Activated CD4-positive, alpha-beta T cell treated with anti-CD3 and anti-CD28 coated beads, Interleukin-2, amount 50 U/mL, for 24 hours (primary cell): Measurements from ENCODE around the gene SLC38A9.
"Not testable (repeated sequence)": the region's sequence is repeated elsewhere in the genome, so short reads cannot be mapped to it uniquely, and the experiment has no call there.

Experiments
- DNase-seq, 2 donors: peaks; one replicate each; pipeline ENCODE4 v3.0.0-alpha.2; 2020; ENCODE audit warnings: low read depth in 1 of 2, low spot score in 1 of 2

The SLC38A9 gene

GRCh38 chr5:55706230-55706629 lies 5.9 kb downstream of the SLC38A9 start:
- DNase-seq = no peak

GRCh38 chr5:55702598-55703345 lies 9.4 kb downstream of the SLC38A9 start:
- no peak for DNase-seq

- DNase-seq = no peak
These were observed 10.5 kb downstream of the SLC38A9 start for GRCh38 chr5:55701462-55702103.

- DNase-seq = no peak
These were observed 11.4 kb downstream of the SLC38A9 start for GRCh38 chr5:55700745-55701144.

GRCh38 chr5:55699041-55699688 lies 13.0 kb downstream of the SLC38A9 start:
- no peak for DNase-seq

GRCh38 chr5:55696704-55697103 lies 15.4 kb downstream of the SLC38A9 start:
- not testable (repeated sequence) for DNase-seq

- DNase-seq = no peak
These were observed 17.8 kb downstream of the SLC38A9 start for GRCh38 chr5:55694152-55694830.

GRCh38 chr5:55692509-55692908 lies 19.6 kb downstream of the SLC38A9 start:
- no peak for DNase-seq

GRCh38 chr5:55692106-55692417 lies 20.1 kb downstream of the SLC38A9 start:
- DNase-seq = no peak

- DNase-seq = no peak
These were observed 20.6 kb downstream of the SLC38A9 start for GRCh38 chr5:55691265-55692105.

- no peak for DNase-seq
These were observed 30.1 kb downstream of the SLC38A9 start for GRCh38 chr5:55682071-55682470.

GRCh38 chr5:55681301-55681700 lies 30.8 kb downstream of the SLC38A9 start:
- DNase-seq = no peak

GRCh38 chr5:55680353-55680752 lies 31.8 kb downstream of the SLC38A9 start:
- no peak for DNase-seq

GRCh38 chr5:55679556-55679955 lies 32.6 kb downstream of the SLC38A9 start:
- DNase-seq = no peak

GRCh38 chr5:55675119-55675518 lies 37.0 kb downstream of the SLC38A9 start:
- no peak for DNase-seq

- no peak for DNase-seq
These were observed 37.8 kb downstream of the SLC38A9 start for GRCh38 chr5:55674340-55674739.

- DNase-seq = no peak
These were observed 39.6 kb downstream of the SLC38A9 start for GRCh38 chr5:55672477-55672911.

- no peak for DNase-seq
These were observed 40.1 kb downstream of the SLC38A9 start for GRCh38 chr5:55671975-55672374.

GRCh38 chr5:55668356-55668755 lies 43.8 kb downstream of the SLC38A9 start:
- no peak for DNase-seq

GRCh38 chr5:55667938-55668337 lies 44.2 kb downstream of the SLC38A9 start:
- DNase-seq = no peak

- no peak for DNase-seq
These were observed 47.1 kb downstream of the SLC38A9 start for GRCh38 chr5:55665065-55665464.
